ENCODE measurements around the gene RAB35. TPM values are rescaled to one million over a fixed set of nuclear protein-coding genes. Genes with fewer than 3 reads are reported as not detected.
"Not testable (repeated sequence)": the region's sequence is repeated elsewhere in the genome, so short reads cannot be mapped to it uniquely, and the experiment has no call there.

RAB35 gene
- total and polyA plus RNA-seq, 8 donors = 8.1 to 35.4 (median 16.5) TPM

DNA sequence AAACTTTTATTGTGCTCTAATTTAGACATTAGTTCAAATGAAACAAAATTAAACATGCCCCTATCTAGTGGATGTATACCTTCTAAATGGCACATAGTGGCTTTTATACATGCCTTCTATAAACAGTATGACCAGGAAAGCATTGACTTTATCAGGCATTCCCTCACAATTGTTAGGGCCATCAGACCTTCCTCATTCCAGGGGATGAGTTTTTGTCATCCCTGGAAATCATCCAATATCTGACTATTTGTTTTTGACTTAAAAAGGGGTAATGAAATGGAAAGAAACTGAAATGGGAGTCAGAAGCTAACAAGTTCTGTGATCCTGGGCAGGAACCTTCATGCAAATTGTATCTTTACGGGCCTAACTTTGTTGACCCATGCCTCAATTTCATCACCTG is 69.5 kb downstream of the RAB35 start:
- Histone ChIP-seq H3K27me3 (no peaks in the 10 kb centered on the region), H3K4me3 (no peak overlapping the region), H3K4me1 (peaks cover 0 to 8% (median 0%) of the 10 kb centered on the region in 4 donors), H3K27ac (no peak overlapping the region), H3K36me3 (no peaks in the 10 kb centered on the region), H3K9me3 (no peaks in the 10 kb centered on the region)
- WGBS, 5 donors = 92 to 97% (median 94%) methylated on average over 1 of the region's 1 CpG
- DNase-seq = no peak
- no peak for TF ChIP-seq POLR2A (IDR thresholded peaks at IDR 0.05)
- no peak for TF ChIP-seq EP300 (IDR thresholded peaks at IDR 0.05)
- no peak for TF ChIP-seq POLR2AphosphoS5 (IDR thresholded peaks at IDR 0.05)
- TF ChIP-seq CTCF (IDR thresholded peaks at IDR 0.05) = no peak
- intact Hi-C loops (cut with DNase I; ENCODE audit: low total_unique reads) = no loop called here

DNA sequence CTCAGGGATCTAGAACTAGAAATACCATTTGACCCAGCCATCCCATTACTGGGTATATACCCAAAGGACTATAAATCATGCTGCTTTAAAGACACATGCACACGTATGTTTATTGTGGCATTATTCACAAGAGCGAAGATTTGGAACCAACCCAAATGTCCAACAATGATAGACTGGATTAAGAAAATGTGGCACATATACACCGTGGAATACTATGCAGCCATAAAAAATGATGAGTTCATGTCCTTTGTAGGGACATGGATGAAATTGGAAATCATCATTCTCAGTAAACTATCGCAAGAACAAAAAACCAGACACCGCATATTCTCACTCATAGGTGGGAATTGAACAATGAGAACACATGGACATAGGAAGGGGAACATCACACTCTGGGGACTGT is 71.2 kb downstream of the RAB35 start:
- intact Hi-C loops (cut with DNase I; ENCODE audit: low total_unique reads); H3K27ac ChIP-seq; H3K4me1 ChIP-seq; H3K36me3 ChIP-seq; H3K27me3 ChIP-seq; H3K4me3 ChIP-seq; DNase-seq; H3K9me3 ChIP-seq: not testable (repeated sequence)
- WGBS, 5 donors = 94 to 100% (median 95%) methylated on average over 3 to 5 of the region's 5 CpGs; no CpG with 5 or more reads in 1 of the 5 donors

Small RNA genes lying within 50 kb of the gene (small RNA-seq; reads per million reads assigned to genes)
- gene AC004812.1 (0 reads per million in 4 donors), gene MIR4498 (0 to 0.31 (median 0.07) reads per million in 4 donors)

Other genes starting within 250 kb of the RAB35 start
- gene CIT, start 239.4 kb downstream of the RAB35 start, total RNA-seq = 100 to 1,000 TPM in 1 of 5 donors, 10 to 100 TPM in 4; 18.7 to 164 (median 28.7) TPM
- 1 to 10 TPM; 2.8 to 5.3 (median 3.7) TPM for gene CIT, start 239.4 kb downstream of the RAB35 start, polyA plus RNA-seq
- gene BICDL1, start 127.5 kb downstream of the RAB35 start, total RNA-seq = 10 to 100 TPM; 18.0 to 68.7 (median 32.6) TPM
- gene BICDL1, start 127.5 kb downstream of the RAB35 start, polyA plus RNA-seq = 10 to 100 TPM in 2 of 3 donors, 1 to 10 TPM in 1; 8.6 to 40.3 (median 16.7) TPM
- 100 to 1,000 TPM in 4 of 5 donors, 10 to 100 TPM in 1; 84.0 to 226 (median 130) TPM for gene GCN1, start 78.0 kb upstream of the RAB35 start, total RNA-seq
- 10 to 100 TPM in 2 of 3 donors, 1 to 10 TPM in 1; 8.7 to 14.5 (median 14.1) TPM for gene GCN1, start 78.0 kb upstream of the RAB35 start, polyA plus RNA-seq
- 1,000 to 10,000 TPM; 1,405 to 2,743 (median 1,647) TPM for gene RPLP0, start 84.4 kb upstream of the RAB35 start, total RNA-seq
- gene RPLP0, start 84.4 kb upstream of the RAB35 start, polyA plus RNA-seq = 1,000 to 10,000 TPM; 3,548 to 5,463 (median 4,617) TPM
- gene PXN, start 149.0 kb upstream of the RAB35 start, total RNA-seq = 100 to 1,000 TPM in 1 of 5 donors, 10 to 100 TPM in 4; 39.7 to 129 (median 58.9) TPM
- 10 to 100 TPM; 27.2 to 46.7 (median 33.6) TPM for gene PXN, start 149.0 kb upstream of the RAB35 start, polyA plus RNA-seq
- gene RNU4-2, start 175.2 kb upstream of the RAB35 start, total RNA-seq = under 1 TPM; under 0.01 TPM
- not detected for gene RNU4-2, start 175.2 kb upstream of the RAB35 start, polyA plus RNA-seq
- under 1 TPM in 4 of 5 donors, not detected in 1; under 0.01 TPM for gene RNU4-1, start 176.5 kb upstream of the RAB35 start, total RNA-seq
- gene RNU4-1, start 176.5 kb upstream of the RAB35 start, polyA plus RNA-seq = not detected
- gene SIRT4, start 185.6 kb upstream of the RAB35 start, total RNA-seq = 1 to 10 TPM in 4 of 5 donors, not detected in 1; 2.8 to 6.2 (median 5.3) TPM
- gene SIRT4, start 185.6 kb upstream of the RAB35 start, polyA plus RNA-seq = 1 to 10 TPM in 2 of 3 donors, not detected in 1; 1.3 to 2.2 TPM
- gene PLA2G1B, start 211.0 kb upstream of the RAB35 start, total RNA-seq = not detected
- 10 to 100 TPM in 2 of 3 donors, 1 to 10 TPM in 1; 7.0 to 18.5 (median 10.2) TPM for gene PLA2G1B, start 211.0 kb upstream of the RAB35 start, polyA plus RNA-seq

All from stomach (tissue), 9 donors.